Kidney epithelial cell (primary cell): ENCODE results near the gene LTC4S. TPM values are rescaled to one million over a fixed set of nuclear protein-coding genes. Genes with fewer than 3 reads are reported as not detected.
"Not testable (repeated sequence)": the region's sequence is repeated elsewhere in the genome, so short reads cannot be mapped to it uniquely, and the experiment has no call there.

Source experiments
- DNase-seq: peaks from one replicate; pipeline ENCODE4 v3.0.0-alpha.2; 2010; ENCODE audit warnings: low read depth
- H3K27me3 ChIP-seq: 2 replicates; pipeline ENCODE4 v1.6.0; 2011; ENCODE audit warnings: low read length; ENCODE audit not compliant: control insufficient read depth, insufficient read depth
- H3K36me3 ChIP-seq: 2 replicates; pipeline ENCODE4 v1.5.1; 2011; ENCODE audit warnings: low read length; ENCODE audit not compliant: control insufficient read depth, insufficient read depth
- H3K4me3 ChIP-seq: 2 replicates; pipeline ENCODE4 v1.5.1; 2011; ENCODE audit warnings: low read depth, mild to moderate bottlenecking, control low read depth, low read length
- CTCF ChIP-seq: IDR thresholded peaks from 2 replicates; pipeline ENCODE4 v1.5.1; 2011; ENCODE audit warnings: mild to moderate bottlenecking, moderate library complexity, low read length, control low read depth, inconsistent platforms; ENCODE audit not compliant: insufficient read depth, poor library complexity, severe bottlenecking
- total RNA-seq: library from RNA; depleted of rRNA; stranded (reverse); fragments of >200 nt; gene quantifications from 2 replicates; pipeline ENCODE4 v1.2.3, GENCODE V29; 2015

LTC4S gene
- 0.41 and 5.1 TPM in 2 replicates for total RNA-seq

DNA sequence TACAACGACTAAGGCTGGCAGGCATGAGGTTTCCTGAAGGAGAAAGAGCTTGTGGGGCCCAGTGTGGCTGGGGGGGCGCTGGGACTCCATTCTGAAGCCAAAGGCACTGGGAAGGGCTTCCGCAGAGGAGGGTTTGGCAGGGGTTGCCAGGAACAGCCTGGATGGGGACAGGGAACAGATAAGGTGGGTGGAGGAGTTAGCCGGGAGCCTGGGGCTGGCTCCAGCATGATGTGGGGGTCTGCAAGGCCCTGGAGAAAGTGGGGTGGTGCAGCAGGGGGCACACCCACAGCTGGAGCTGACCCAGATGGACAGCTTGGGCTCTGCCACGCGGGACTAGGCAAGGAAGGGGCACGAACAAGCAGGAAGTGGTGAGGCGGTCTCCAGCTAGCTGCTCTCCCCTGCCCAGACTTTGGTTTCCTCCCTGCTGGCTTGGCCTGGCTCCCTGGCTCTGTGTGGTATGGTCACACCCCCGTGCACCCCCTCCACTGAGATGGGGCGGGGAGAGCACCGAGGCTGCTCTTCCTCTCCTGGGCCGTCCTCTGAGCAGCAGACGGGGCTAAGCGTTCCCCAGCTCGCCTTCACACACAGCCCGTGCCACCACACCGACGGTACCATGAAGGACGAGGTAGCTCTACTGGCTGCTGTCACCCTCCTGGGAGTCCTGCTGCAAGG, at the start of gene LTC4S:
LTC4S (plus strand) TSS at position 519 of the 672 bp plus-strand sequence; CDS start at position 614, 95 bp downstream.
- no peak for DNase-seq
- TF ChIP-seq CTCF, result no peak
- H3K27me3 ChIP-seq, result no peaks in the 10 kb centered on the region
- no peaks in the 10 kb centered on the region for H3K36me3 ChIP-seq
- H3K4me3 ChIP-seq, result no peak within 1 kb of the TSS

DNA sequence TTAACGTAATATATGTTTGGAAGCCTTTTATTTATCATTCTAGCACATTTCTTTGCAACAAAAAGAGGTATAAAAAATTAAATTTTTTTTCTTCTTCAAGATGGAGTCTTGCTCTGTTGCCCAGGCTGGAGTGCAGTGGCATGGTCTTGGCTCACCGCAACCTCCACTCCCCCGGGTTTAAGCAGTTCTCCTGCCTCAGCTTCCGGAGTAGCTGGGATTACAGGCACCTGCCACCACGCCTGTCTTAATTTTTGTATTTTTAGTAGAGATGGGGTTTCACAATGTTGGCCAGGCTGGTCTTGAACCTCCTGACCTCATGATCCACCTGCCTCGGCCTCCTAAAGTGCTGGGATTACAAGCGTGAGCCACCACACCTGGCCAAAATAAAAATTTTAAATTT, 49.7 kb upstream of the LTC4S start:
- DNase-seq, H3K4me3 ChIP-seq, H3K36me3 ChIP-seq, H3K27me3 ChIP-seq: not testable (repeated sequence)

DNA sequence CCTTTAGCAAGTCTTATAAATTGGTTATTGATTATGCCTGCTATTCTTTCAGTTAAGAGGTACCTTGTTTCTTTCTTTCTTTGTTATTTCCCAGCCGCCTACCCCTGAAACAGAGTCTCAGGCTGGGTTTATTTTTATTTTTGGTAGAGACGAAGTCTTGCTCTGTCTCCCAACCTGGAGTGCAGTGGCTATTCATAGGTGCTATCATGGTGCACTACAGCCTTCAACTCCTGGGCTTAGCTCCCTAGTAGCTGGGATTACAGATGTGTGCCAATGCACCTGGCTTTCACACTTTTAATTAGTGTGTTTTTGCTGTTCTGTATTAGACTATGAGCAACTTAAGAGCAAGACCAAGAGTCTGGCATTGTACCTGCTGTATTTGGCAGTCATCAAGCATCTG, 46.9 kb upstream of the LTC4S start:
- no peak overlapping the region for H3K4me3 ChIP-seq
- H3K27me3 ChIP-seq, result no peaks in the 10 kb centered on the region
- no peak for DNase-seq
- H3K36me3 ChIP-seq, result no peaks in the 10 kb centered on the region
- TF ChIP-seq CTCF, result no peak

GRCh38 chr5:179747811-179748210, 46.0 kb upstream of the LTC4S start:
- H3K36me3 ChIP-seq, result no peaks in the 10 kb centered on the region
- DNase-seq, result no peak
- no peak for TF ChIP-seq CTCF
- H3K4me3 ChIP-seq, result no peak overlapping the region
- no peaks in the 10 kb centered on the region for H3K27me3 ChIP-seq

- TF ChIP-seq CTCF, result no peak
- no peaks in the 10 kb centered on the region for H3K27me3 ChIP-seq
- H3K36me3 ChIP-seq, result no peaks in the 10 kb centered on the region
- H3K4me3 ChIP-seq, result no peak overlapping the region
- no peak for DNase-seq
These were observed 43.8 kb upstream of the LTC4S start for GRCh38 chr5:179749857-179750508.

- DNase-seq, result no peak
- H3K27me3 ChIP-seq, result no peaks in the 10 kb centered on the region
- no peak for TF ChIP-seq CTCF
- no peaks in the 10 kb centered on the region for H3K36me3 ChIP-seq
- H3K4me3 ChIP-seq, result no peak overlapping the region
These were observed 39.8 kb upstream of the LTC4S start for GRCh38 chr5:179753971-179754370.
